Type B pancreatic cell (in vitro differentiated cells): ENCODE data around the gene ICE2. TPM values are rescaled to one million over a fixed set of nuclear protein-coding genes. Genes with fewer than 3 reads are reported as not detected.
A peak's percentile ranks its signal among the peaks of the same experiment; 100 is the strongest.

ENCODE experiments used
- DNase-seq: peaks from one replicate; pipeline ENCODE4 v3.0.0; 2021; ENCODE audit warnings: mixed read lengths; ENCODE audit not compliant: unreplicated experiment; ENCODE audit errors: extremely low spot score
- H3K27ac Mint-ChIP-seq: 2 replicates; pipeline ENCODE4 v1.8.0; 2021; ENCODE audit warnings: mild to moderate bottlenecking, mixed read lengths
- H3K27me3 Mint-ChIP-seq: 2 replicates; pipeline ENCODE4 v1.8.0; 2021; ENCODE audit warnings: mixed read lengths
- H3K36me3 Mint-ChIP-seq: 2 replicates; pipeline ENCODE4 v1.8.0; 2021; ENCODE audit warnings: mixed read lengths
- H3K4me1 Mint-ChIP-seq: one replicate; pipeline ENCODE4 v1.8.0; 2021; ENCODE audit warnings: mixed read lengths; ENCODE audit not compliant: unreplicated experiment
- H3K4me3 Mint-ChIP-seq: 2 replicates; pipeline ENCODE4 v1.8.0; 2021; ENCODE audit warnings: mild to moderate bottlenecking, mixed read lengths
- H3K9me3 Mint-ChIP-seq: 2 replicates; pipeline ENCODE4 v1.8.0; 2021; ENCODE audit warnings: mixed read lengths
- total RNA-seq: library from RNA; stranded (reverse); gene quantifications from 2 replicates; pipeline ENCODE4 v1.2.1, GENCODE V29; 2021; ENCODE audit warnings: low replicate concordance
- TF ChIP-seq, protein P1 (sequence below): fragments of 200-600 bp; sonication (generic); conservative IDR thresholded peaks from 2 replicates; pipeline ENCODE4 v1.5.0; 2021; ENCODE audit warnings: antibody characterized with exemption, mild to moderate bottlenecking

The ICE2 gene
- total RNA-seq, 1 donor from 2014 or later, result 67.1 TPM

DNA sequence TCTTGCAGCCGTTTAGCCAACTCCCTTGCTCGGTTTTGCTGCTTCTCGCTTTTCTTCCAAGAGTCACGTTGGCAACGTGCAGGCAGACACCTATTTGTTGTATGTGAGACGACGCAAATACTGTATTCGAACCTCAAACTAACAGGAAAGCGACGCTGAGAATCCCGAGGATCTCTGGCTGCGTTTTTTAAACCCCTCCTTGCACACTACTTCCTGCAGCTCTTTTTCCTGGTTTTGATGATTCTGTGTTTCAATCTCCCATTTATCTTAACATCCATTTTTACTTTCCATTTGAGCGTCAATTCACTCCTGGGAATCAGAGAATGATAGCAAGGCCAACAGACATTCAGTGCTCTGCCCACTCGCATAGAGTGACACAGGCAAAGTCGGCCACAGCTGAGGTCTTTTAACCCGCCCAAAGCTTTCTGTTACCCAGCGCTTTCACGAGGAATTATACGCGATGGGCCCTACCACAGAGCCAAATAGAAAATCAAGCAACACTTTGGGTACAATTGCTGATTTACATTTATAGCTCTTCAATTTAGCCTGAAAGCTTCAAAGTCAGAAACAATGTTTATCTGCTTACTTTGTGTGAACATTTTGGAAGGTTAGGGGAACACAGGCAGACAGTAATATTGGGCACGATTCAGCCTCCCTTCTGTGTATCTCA lies 79.6 kb downstream of the ICE2 start:
- H3K4me3 Mint-ChIP-seq, result peak overlapping the region; percentile 82
- DNase-seq, result no peak
- peak overlapping the region; percentile 97 for H3K27ac Mint-ChIP-seq
- H3K4me1 Mint-ChIP-seq, result peaks cover 46% of the 10 kb centered on the region
- H3K27me3 Mint-ChIP-seq, result peaks cover 20% of the 10 kb centered on the region
- peaks cover 22% of the 10 kb centered on the region for H3K36me3 Mint-ChIP-seq
- no peaks in the 10 kb centered on the region for H3K9me3 Mint-ChIP-seq
- TF ChIP-seq, protein P1, sequence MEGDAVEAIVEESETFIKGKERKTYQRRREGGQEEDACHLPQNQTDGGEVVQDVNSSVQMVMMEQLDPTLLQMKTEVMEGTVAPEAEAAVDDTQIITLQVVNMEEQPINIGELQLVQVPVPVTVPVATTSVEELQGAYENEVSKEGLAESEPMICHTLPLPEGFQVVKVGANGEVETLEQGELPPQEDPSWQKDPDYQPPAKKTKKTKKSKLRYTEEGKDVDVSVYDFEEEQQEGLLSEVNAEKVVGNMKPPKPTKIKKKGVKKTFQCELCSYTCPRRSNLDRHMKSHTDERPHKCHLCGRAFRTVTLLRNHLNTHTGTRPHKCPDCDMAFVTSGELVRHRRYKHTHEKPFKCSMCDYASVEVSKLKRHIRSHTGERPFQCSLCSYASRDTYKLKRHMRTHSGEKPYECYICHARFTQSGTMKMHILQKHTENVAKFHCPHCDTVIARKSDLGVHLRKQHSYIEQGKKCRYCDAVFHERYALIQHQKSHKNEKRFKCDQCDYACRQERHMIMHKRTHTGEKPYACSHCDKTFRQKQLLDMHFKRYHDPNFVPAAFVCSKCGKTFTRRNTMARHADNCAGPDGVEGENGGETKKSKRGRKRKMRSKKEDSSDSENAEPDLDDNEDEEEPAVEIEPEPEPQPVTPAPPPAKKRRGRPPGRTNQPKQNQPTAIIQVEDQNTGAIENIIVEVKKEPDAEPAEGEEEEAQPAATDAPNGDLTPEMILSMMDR, result no peak

DNA sequence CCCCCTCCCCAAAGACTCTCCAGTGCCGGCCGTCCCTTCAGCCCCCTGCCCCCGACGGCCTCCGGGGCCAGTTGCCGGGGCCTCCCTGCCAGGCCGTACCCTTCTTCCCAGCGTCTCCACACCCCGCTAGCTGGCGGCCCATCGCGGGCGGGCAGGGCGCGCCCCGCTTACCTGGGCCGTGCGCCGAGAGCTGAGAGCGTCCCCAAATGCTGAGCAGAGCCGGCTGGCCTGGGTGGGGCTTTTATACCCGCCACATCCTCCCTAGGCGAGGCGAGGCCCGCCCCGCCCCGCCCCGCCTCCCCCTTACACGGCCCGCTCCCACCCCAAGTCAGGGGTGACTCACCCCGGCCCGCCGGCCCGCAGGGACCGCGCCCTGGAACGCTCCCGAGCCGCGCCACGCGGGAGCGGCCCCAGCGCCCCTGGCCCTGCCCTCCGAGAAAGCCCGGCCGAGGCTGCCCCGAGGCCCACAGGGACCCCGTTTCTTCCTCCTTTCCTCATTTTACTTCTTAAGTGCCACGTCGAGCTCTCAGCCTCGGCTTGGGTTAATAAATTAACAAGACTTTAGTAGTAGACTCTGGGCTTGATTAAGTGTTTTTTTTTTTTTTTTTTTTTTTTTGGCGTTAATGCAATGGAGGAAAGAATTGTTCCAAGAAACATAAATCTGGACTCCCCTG lies 81.0 kb downstream of the ICE2 start, which contains the start of gene ANXA2:
Gene ANXA2 (minus strand): TSS at position 215 of the 674 bp plus-strand sequence. CDS start 11,911 bp downstream, outside the sequence.
- Mint-ChIP-seq H3K36me3 (peaks cover 32% of the 10 kb centered on the region), H3K4me1 (peaks cover 57% of the 10 kb centered on the region), H3K27me3 (peaks cover 20% of the 10 kb centered on the region), H3K9me3 (no peaks in the 10 kb centered on the region), H3K4me3 (peak within 1 kb of the TSS; percentile 91), H3K27ac (peak within 1 kb of the TSS; percentile 97)
- peak; percentile 81 for DNase-seq
- TF ChIP-seq, protein P1, result no peak

DNA sequence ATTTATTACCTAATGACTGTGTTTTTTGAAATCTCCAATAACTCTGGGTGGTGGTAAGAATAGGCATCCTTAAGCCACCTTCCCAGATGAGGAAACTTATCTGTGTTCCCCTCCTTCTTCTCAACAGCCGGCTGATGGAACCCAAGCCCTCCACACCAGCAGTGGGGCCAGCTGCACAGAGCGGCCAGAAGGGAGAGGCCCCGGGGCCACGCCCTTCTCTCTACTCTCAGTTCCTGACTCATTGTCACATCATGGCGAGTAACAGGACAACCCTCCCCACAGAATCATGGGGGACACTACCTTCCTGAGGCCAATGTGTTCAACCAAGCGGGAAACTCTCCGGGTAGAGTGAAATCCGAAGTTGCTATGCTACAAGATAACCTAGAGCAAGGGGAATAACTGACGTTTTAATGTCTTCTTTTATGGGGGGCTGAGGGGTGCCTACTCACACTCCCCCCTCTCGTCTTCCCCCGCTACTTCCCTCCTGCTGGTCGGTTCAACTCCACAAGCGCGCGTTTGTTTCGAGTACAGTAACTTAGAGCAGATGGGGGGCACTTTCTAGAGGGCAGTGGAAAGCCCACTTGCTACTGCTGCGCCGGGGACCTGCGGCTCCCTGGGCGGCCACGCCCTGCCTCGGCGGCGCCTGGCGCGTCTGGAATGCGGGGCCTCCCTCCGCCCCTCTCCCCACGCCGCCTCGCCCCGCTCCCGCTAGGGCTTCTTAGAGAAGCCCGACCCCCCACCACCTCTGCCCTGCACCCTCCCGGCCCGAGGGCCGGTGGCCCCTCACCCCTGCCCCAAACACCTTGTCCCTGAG lies 81.8 kb downstream of the ICE2 start:
- H3K36me3 Mint-ChIP-seq, result peaks cover 33% of the 10 kb centered on the region
- peak; percentile 79 for DNase-seq
- H3K27me3 Mint-ChIP-seq, result peaks cover 20% of the 10 kb centered on the region

DNA sequence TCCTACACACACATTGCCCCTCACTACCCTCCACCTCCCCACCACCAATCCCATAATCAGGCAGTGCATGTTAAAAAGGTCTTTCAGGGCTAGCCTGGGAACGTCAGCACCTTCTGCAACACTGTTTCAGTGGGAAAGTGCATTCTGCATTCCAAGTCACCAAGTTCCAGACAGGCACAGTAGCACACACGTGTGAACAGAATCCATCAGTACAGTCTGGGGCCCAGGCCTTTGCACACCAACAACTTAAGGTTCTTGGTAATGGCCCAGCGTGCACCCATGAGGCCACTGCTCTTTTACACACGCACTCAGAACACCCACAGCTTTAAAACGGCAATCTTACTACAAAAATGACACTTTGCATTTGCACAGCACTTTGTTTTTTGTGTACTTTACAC lies 82.4 kb downstream of the ICE2 start:
- DNase-seq, result no peak
- H3K9me3 Mint-ChIP-seq, result no peaks in the 10 kb centered on the region
- peaks cover 62% of the 10 kb centered on the region for H3K4me1 Mint-ChIP-seq
- peak overlapping the region; percentile 97 for H3K27ac Mint-ChIP-seq
- peaks cover 20% of the 10 kb centered on the region for H3K27me3 Mint-ChIP-seq
- peak overlapping the region; percentile 91 for H3K4me3 Mint-ChIP-seq
- TF ChIP-seq, protein P1, result no peak
- H3K36me3 Mint-ChIP-seq, result peaks cover 33% of the 10 kb centered on the region

More for the DNA sequence above, 81.8 kb downstream of the ICE2 start:
- peaks cover 57% of the 10 kb centered on the region for H3K4me1 Mint-ChIP-seq
- H3K9me3 Mint-ChIP-seq, result no peaks in the 10 kb centered on the region
- TF ChIP-seq, protein P1, result no peak
- peak overlapping the region; percentile 91 for H3K4me3 Mint-ChIP-seq
- peak overlapping the region; percentile 97 for H3K27ac Mint-ChIP-seq

DNA sequence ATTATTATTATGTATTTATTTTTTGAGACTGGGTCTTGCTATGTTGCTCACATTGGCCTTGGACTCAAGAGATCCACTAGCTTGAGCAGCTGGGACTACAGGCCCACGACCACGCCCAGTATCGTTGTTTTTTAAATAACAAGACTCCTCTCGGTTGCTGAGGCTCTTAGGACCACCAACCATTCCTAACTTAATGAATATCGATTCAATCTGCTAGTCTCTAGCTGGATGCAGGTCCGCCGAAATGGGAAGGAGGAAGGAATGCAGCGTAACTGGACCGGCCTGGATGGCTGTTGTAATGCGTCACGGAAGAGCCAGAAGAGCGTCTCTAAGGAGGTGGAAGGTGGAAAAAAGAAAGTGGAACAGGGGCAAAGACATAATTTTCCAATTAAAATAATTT lies 82.8 kb downstream of the ICE2 start:
- no peaks in the 10 kb centered on the region for H3K9me3 Mint-ChIP-seq
- peak overlapping the region; percentile 97 for H3K27ac Mint-ChIP-seq
- peaks cover 65% of the 10 kb centered on the region for H3K4me1 Mint-ChIP-seq
- peaks cover 34% of the 10 kb centered on the region for H3K36me3 Mint-ChIP-seq
- peaks cover 20% of the 10 kb centered on the region for H3K27me3 Mint-ChIP-seq
- TF ChIP-seq, protein P1, result no peak
- DNase-seq, result no peak
- peak overlapping the region; percentile 91 for H3K4me3 Mint-ChIP-seq
